NCI-H2107 treated with DMSO at 0.1 percent for 48 hours (cell line): Measurements from ENCODE around the gene SLC38A11.

Experiments used
- DNase-seq: peaks from one replicate; lab custom pipeline; 2025; ENCODE audit not compliant: unreplicated experiment; lab: John Stamatoyannopoulos, UW

Gene SLC38A11

DNA sequence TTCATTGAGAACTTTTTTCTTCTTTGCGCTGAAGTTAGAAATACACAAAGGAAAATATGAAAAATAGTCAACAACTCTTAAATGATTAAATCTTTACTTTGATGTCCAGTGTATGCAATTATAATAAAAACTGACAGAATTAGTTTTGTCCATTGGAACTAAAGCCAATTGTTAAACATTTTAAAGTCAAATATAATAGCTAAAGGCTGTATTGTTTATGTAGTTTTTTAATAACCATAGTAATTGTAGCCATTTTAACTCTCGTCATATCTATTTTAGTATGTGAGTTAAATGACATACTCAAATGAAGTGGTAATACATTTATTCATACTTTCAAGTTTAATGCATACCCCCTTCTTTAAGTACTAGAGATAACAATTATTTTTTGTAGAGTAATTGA lies 109.0 kb downstream of the SLC38A11 start:
- DNase-seq = no peak
